Endothelial cell of umbilical vein (primary cell): Measurements from ENCODE around the gene CHD5. TPM values are rescaled to one million over a fixed set of nuclear protein-coding genes. Genes with fewer than 3 reads are reported as not detected.
"Not testable (repeated sequence)": the region's sequence is repeated elsewhere in the genome, so short reads cannot be mapped to it uniquely, and the experiment has no call there.

Experiments used
- BruUV-seq: library from RNA; stranded (reverse); fragments of 400-500 nt; replicated peaks from 2 replicates; lab custom pipeline; 2021; lab: Mats Ljungman, UMichigan
- CTCF ChIA-PET: fragments of 300-600, 350-600 bp; sonication (Branson Sonifier 250); formaldehyde crosslinking; loops from one replicate; lab custom pipeline; 2021; ENCODE audit warnings: antibody characterized with exemption, inconsistent platforms; lab: Charles Lee
- POLR2A ChIA-PET: fragments of 300-600, 350-600 bp; sonication (Branson Sonifier 250); formaldehyde crosslinking; loops from one replicate; lab custom pipeline; 2021; ENCODE audit warnings: antibody characterized with exemption, inconsistent platforms; lab: Charles Lee
- DNase-seq: peaks from one replicate; pipeline ENCODE4 v3.0.0-alpha.2; 2011; ENCODE audit warnings: low read depth, low spot score
- FAIRE-seq: peaks from 2 replicates; lab custom pipeline; 2011; peaks lifted over from hg19 to GRCh38; lab: Jason Lieb, UNC
- H2AFZ ChIP-seq: 2 replicates; pipeline ENCODE4 v1.6.0; 2012; ENCODE audit warnings: low read depth, low read length, control low read depth, inconsistent platforms
- H3K27ac ChIP-seq: 2 replicates; pipeline ENCODE4 v1.5.1; 2011; ENCODE audit warnings: low read depth, mild to moderate bottlenecking, control low read depth, low read length, moderate library complexity; ENCODE audit not compliant: insufficient read depth
- H3K27me3 ChIP-seq, 2 experiments: 2 replicates each; pipeline versions ENCODE4 v1.6.0 to v1.6.1; 2011; ENCODE audit warnings: low read length in 2 of 2, mixed read lengths in 1 of 2; ENCODE audit not compliant: control insufficient read depth in 2 of 2, insufficient read depth in 2 of 2
- H3K36me3 ChIP-seq, 2 experiments: 2 replicates in 1 of 2; 3 replicates in 1 of 2; pipeline ENCODE4 v1.5.1; 2011; ENCODE audit warnings: low read length in 2 of 2, mild to moderate bottlenecking in 1 of 2, moderate library complexity in 1 of 2; ENCODE audit not compliant: control insufficient read depth in 2 of 2, insufficient read depth in 2 of 2; ENCODE audit errors: extremely low read depth in 1 of 2
- H3K4me1 ChIP-seq: 3 replicates; pipeline ENCODE4 v1.5.1; 2011; ENCODE audit warnings: mild to moderate bottlenecking, low read length; ENCODE audit not compliant: control insufficient read depth, insufficient read depth; ENCODE audit errors: extremely low read depth
- H3K4me2 ChIP-seq: 2 replicates; pipeline ENCODE4 v1.6.1; 2011; ENCODE audit warnings: low read length, control low read depth, mixed read lengths; ENCODE audit not compliant: insufficient read depth
- H3K4me3 ChIP-seq, 3 experiments: fragments of 200-600 bp in 1 of 3; sonication (generic), shearing (Covaris generic) in 1 of 3; replicated peaks in 1 of 3; 2 replicates each; pipeline ENCODE4 v1.5.1; 2011 to 2016; ENCODE audit warnings: control low read depth in 3 of 3, low read length in 3 of 3, mild to moderate bottlenecking in 2 of 3, inconsistent platforms in 1 of 3, low read depth in 1 of 3, moderate library complexity in 1 of 3; ENCODE audit not compliant: insufficient read depth in 1 of 3
- H3K79me2 ChIP-seq: 2 replicates; pipeline ENCODE4 v1.6.0; 2012; ENCODE audit warnings: low read length, inconsistent platforms; ENCODE audit not compliant: control insufficient read depth, insufficient read depth
- H3K9ac ChIP-seq: replicated peaks from 2 replicates; pipeline ENCODE3; 2011; ENCODE audit warnings: low read length, control low read depth; ENCODE audit not compliant: insufficient read depth; ENCODE audit errors: extremely low read depth
- H3K9me1 ChIP-seq: replicated peaks from 3 replicates; pipeline ENCODE4 v1.6.0; 2011; ENCODE audit warnings: mild to moderate bottlenecking, low read length; ENCODE audit not compliant: control insufficient read depth, insufficient read depth; ENCODE audit errors: extremely low read depth
- H3K9me3 ChIP-seq: replicated peaks from 2 replicates; pipeline ENCODE4 v1.5.1; 2012; ENCODE audit warnings: low read length, inconsistent platforms; ENCODE audit not compliant: control insufficient read depth, insufficient read depth
- H4K20me1 ChIP-seq: replicated peaks from 2 replicates; pipeline ENCODE3; 2011; ENCODE audit warnings: mild to moderate bottlenecking, low read length; ENCODE audit not compliant: control insufficient read depth, insufficient read depth; ENCODE audit errors: extremely low read depth
- CTCF ChIP-seq, 2 donors: IDR thresholded peaks; 1 replicate in 1 of 2; 2 replicates in 1 of 2; pipeline ENCODE4 v1.5.1; 2011; ENCODE audit warnings: low read length in 2 of 2, mild to moderate bottlenecking in 2 of 2, moderate library complexity in 2 of 2, control low read depth in 1 of 2, inconsistent platforms in 1 of 2, low read depth in 1 of 2; ENCODE audit not compliant: insufficient read depth in 1 of 2; ENCODE audit errors: extremely low read depth in 1 of 2
- GATA2 ChIP-seq: IDR thresholded peaks from 2 replicates; pipeline ENCODE4 v1.7.0; 2011; ENCODE audit warnings: low read depth, mild to moderate bottlenecking, moderate library complexity, mixed read lengths, low read length; ENCODE audit not compliant: insufficient read length, insufficient read depth
- JUN ChIP-seq: IDR thresholded peaks from 2 replicates; pipeline ENCODE4 v1.6.1; 2011; ENCODE audit warnings: borderline replicate concordance, low read depth; ENCODE audit not compliant: insufficient read length, insufficient read depth
- MAX ChIP-seq: IDR thresholded peaks from 2 replicates; pipeline ENCODE4 v1.6.1; 2011; ENCODE audit not compliant: insufficient read depth, insufficient read length
- MYC ChIP-seq: IDR thresholded peaks from one replicate; pipeline ENCODE4 v1.6.1; 2011; ENCODE audit warnings: mild to moderate bottlenecking, low read depth, low read length
- POLR2AphosphoS5 ChIP-seq: IDR thresholded peaks from 2 replicates; pipeline ENCODE4 v1.6.1; 2012; ENCODE audit warnings: low read depth, mild to moderate bottlenecking, control low read depth, low read length, moderate library complexity; ENCODE audit not compliant: insufficient read depth
- dilution Hi-C: fragments of 300-500 bp; cut with MboI; formaldehyde crosslinking; loops from one replicate; pipeline ENCODE4 v1.15.0; 2019; ENCODE audit warnings: low sequenced_read_pairs; ENCODE audit not compliant: extremely low pct_ligation_motif_present
- intact Hi-C: fragments of 100-400 bp; cut with micrococcal nuclease; formaldehyde crosslinking; loops from one replicate; pipeline ENCODE4 v1.10.0; 2022
- polyA plus RNA-seq, 4 experiments: library from polyadenylated mRNA; depleted of rRNA in 3 of 4; stranded (reverse) in 3 of 4; unstranded in 1 of 4; fragments of >200 nt; gene quantifications; 2 replicates each; pipeline versions ENCODE4 v1.2.1 to v1.2.3, GENCODE V29; 2011 to 2012; ENCODE audit warnings: missing spikeins in 1 of 4
- total RNA-seq: library from RNA; stranded (reverse); gene quantifications from 2 replicates; pipeline ENCODE4 v1.2.3, GENCODE V29; 2021

CHD5 gene
- total and polyA plus RNA-seq, 2 donors (not counting 3 experiments of a cell fraction or from before 2014, with no cell fraction given): 0.04 to 0.11 TPM

- DNase-seq (no peak), FAIRE-seq (no peak)
- no TSS peak for BruUV-seq
- dilution Hi-C loops: no loop called here
- no peak overlapping the region for H3K4me2 ChIP-seq
- H3K9me1 ChIP-seq: no peaks in the 10 kb centered on the region
- H4K20me1 ChIP-seq: no peaks in the 10 kb centered on the region
- CTCF ChIA-PET: interaction anchor here (1.7 to 5.3 kb wide), 2 partner anchors 15 to 16 kb away, joined by 4 to 17 read pairs; no protein-coding TSS in a partner anchor
- no peaks in the 10 kb centered on the region for H3K27me3 ChIP-seq
- H3K9ac ChIP-seq: no peak overlapping the region
- no peaks in the 10 kb centered on the region for H3K4me1 ChIP-seq
- no peaks in the 10 kb centered on the region for H3K9me3 ChIP-seq
- no peak for TF ChIP-seq MAX
- no peak overlapping the region for H3K27ac ChIP-seq
- H3K36me3 ChIP-seq: peaks cover 6 to 18% of the 10 kb centered on the region in 2 experiments
- no peak overlapping the region for H2AFZ ChIP-seq
- intact Hi-C loops: no loop called here
- H3K4me3 ChIP-seq: no peak overlapping the region
- POLR2A ChIA-PET: no interaction called here
- H3K79me2 ChIP-seq: peaks cover 1% of the 10 kb centered on the region
Observed at GRCh38 chr1:6221210-6221784, 41.2 kb upstream of the CHD5 start.

GRCh38 chr1:6220236-6220635 lies 40.1 kb upstream of the CHD5 start:
- Histone ChIP-seq H4K20me1 (no peaks in the 10 kb centered on the region), H3K9ac (no peak overlapping the region), H2AFZ (no peak overlapping the region), H3K9me3 (no peaks in the 10 kb centered on the region), H3K9me1 (no peaks in the 10 kb centered on the region), H3K36me3 (peaks cover 6 to 13% of the 10 kb centered on the region in 2 experiments), H3K4me3 (no peak overlapping the region), H3K27me3 (no peaks in the 10 kb centered on the region), H3K4me2 (no peak overlapping the region), H3K4me1 (no peaks in the 10 kb centered on the region), H3K79me2 (no peaks in the 10 kb centered on the region), H3K27ac (no peak overlapping the region)
- BruUV-seq: no TSS peak
- dilution Hi-C loops: no loop called here
- TF ChIP-seq JUN: no peak
- no peak for TF ChIP-seq MAX
- TF ChIP-seq CTCF (IDR thresholded peaks at IDR 0.05; ENCODE audit: extremely low read depth in 1 of 2, insufficient read depth in 1 of 2, low read depth in 1 of 2, low read length in 2 of 2): no peak
- no peak for TF ChIP-seq GATA2
- no peak for TF ChIP-seq POLR2AphosphoS5
- no peak for TF ChIP-seq MYC
- FAIRE-seq: no peak
- intact Hi-C loops: no loop called here
- DNase-seq: no peak
- ChIA-PET CTCF (interaction anchor here (0.8 to 5.3 kb wide), 3 partner anchors 12 to 15 kb away, joined by 3 to 17 read pairs (median 5); no protein-coding TSS in a partner anchor), POLR2A (no interaction called here)

GRCh38 chr1:6219641-6220040 lies 39.5 kb upstream of the CHD5 start:
- FAIRE-seq, H3K4me2 ChIP-seq, BruUV-seq, DNase-seq, dilution Hi-C loops, H3K4me3 ChIP-seq, POLR2A ChIA-PET, intact Hi-C loops, H3K9me3 ChIP-seq, H2AFZ ChIP-seq, H3K36me3 ChIP-seq, H3K27ac ChIP-seq, H3K4me1 ChIP-seq, H4K20me1 ChIP-seq, H3K9me1 ChIP-seq, H3K79me2 ChIP-seq, H3K27me3 ChIP-seq, H3K9ac ChIP-seq: not testable (repeated sequence)
- CTCF ChIA-PET: interaction anchor here (0.9 to 5.3 kb wide), 3 partner anchors 11 to 15 kb away, joined by 3 to 17 read pairs (median 5); partner anchors contain the start of gene RNF207
